Spinal cord (tissue), 10 donors: ENCODE results near the gene PDE1A. TPM values are rescaled to one million over a fixed set of nuclear protein-coding genes. Genes with fewer than 3 reads are reported as not detected.

Source experiments
- DNase-seq, 6 donors: peaks; one replicate each; pipeline versions ENCODE4 v3.0.0 to v3.0.0-alpha.2; 2013 to 2015; ENCODE audit warnings: low spot score in 6 of 6, low read depth in 4 of 6
- H3K27ac ChIP-seq: one replicate; pipeline ENCODE4 v1.5.1; 2013; ENCODE audit warnings: low read depth, low read length, control low read depth
- H3K27me3 ChIP-seq: one replicate; pipeline ENCODE4 v1.6.1; 2013; ENCODE audit warnings: low read length; ENCODE audit not compliant: control insufficient read depth, insufficient read depth
- H3K36me3 ChIP-seq: one replicate; pipeline ENCODE4 v1.6.1; 2013; ENCODE audit warnings: low read length; ENCODE audit not compliant: control insufficient read depth, insufficient read depth
- H3K4me1 ChIP-seq: one replicate; pipeline ENCODE4 v1.6.1; 2013; ENCODE audit warnings: low read length; ENCODE audit not compliant: control insufficient read depth, insufficient read depth
- H3K4me3 ChIP-seq: one replicate; pipeline ENCODE4 v1.5.1; 2013; ENCODE audit warnings: low read depth, low read length, control low read depth
- H3K9me3 ChIP-seq: one replicate; pipeline ENCODE4 v1.6.1; 2013; ENCODE audit warnings: low read length; ENCODE audit not compliant: control insufficient read depth, insufficient read depth
- WGBS: methylation state at CpG from one replicate; pipeline ENCODE4 v1.1.5; 2013; ENCODE audit warnings: missing lambda C conversion rate; ENCODE audit not compliant: insufficient coverage; 5-methylcytosine and 5-hydroxymethylcytosine counted together
- polyA plus RNA-seq, 2 donors: library from polyadenylated mRNA; unstranded; fragments of 120-200 nt; gene quantifications; one replicate each; pipeline ENCODE4 v1.2.1, GENCODE V29; 2013; ENCODE audit not compliant: insufficient read length in 2 of 2
- total RNA-seq, 2 donors: library from RNA; depleted of rRNA in 1 of 2; stranded (reverse); fragments of 120-200 nt in 1 of 2; fragments of >200 nt in 1 of 2; gene quantifications; one replicate each; pipeline versions ENCODE4 v1.2.3 to v1.2.4, GENCODE V29; 2013 to 2014
- donor health status: healthy.

The PDE1A gene
- total and polyA plus RNA-seq, 4 donors: 8.7 to 73.8 (median 23.3) TPM

DNA sequence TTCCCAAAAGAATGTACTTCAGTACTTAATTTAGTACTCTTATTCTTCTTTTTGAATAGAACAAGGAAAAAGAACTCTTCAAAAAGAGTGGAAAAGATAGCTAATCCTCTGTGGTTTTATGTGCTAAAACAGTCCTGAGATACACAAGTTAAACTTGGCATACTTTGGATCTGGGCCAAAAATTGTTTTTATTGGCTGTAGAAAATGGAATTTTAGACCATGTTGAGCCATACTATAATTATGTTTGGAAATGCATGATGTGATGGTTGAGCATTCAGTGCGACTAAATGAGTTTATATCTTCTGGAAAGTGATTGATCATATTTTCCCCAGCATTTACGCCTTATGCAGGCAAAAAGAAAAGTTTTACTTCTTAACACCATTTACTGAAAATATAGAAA is 18.0 kb upstream of the PDE1A start:
- Histone ChIP-seq H3K4me3 (no peak overlapping the region), H3K27me3 (no peaks in the 10 kb centered on the region), H3K36me3 (no peaks in the 10 kb centered on the region), H3K9me3 (no peaks in the 10 kb centered on the region), H3K27ac (no peak overlapping the region), H3K4me1 (no peaks in the 10 kb centered on the region)
- no CpG with 5 or more reads among the region's 2 CpGs for WGBS
- DNase-seq: peak in 1 of 6 donors; percentile 53

DNA sequence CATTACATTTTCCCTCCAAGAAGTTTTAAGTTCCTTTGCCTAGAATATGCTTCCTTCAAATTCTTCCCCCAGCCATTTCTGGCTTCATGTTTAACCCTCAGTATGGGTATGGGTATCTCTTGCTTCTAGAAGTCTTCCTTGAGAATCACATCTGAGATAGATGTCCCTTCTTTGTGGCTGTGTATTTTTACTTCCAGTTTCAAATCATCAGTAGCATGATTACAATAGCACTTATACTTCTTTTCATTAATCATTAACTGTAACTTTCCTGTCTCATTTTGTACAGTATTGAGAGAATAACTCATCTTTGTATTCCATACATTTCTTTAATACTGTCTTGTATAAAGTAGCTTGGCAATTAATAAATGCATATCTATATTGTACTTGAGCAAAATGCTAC is 17.3 kb upstream of the PDE1A start:
- no peaks in the 10 kb centered on the region for H3K9me3 ChIP-seq
- H3K4me3 ChIP-seq: no peak overlapping the region
- no peaks in the 10 kb centered on the region for H3K4me1 ChIP-seq
- H3K27ac ChIP-seq: no peak overlapping the region
- no peak for DNase-seq
- H3K27me3 ChIP-seq: no peaks in the 10 kb centered on the region
- no peaks in the 10 kb centered on the region for H3K36me3 ChIP-seq

DNA sequence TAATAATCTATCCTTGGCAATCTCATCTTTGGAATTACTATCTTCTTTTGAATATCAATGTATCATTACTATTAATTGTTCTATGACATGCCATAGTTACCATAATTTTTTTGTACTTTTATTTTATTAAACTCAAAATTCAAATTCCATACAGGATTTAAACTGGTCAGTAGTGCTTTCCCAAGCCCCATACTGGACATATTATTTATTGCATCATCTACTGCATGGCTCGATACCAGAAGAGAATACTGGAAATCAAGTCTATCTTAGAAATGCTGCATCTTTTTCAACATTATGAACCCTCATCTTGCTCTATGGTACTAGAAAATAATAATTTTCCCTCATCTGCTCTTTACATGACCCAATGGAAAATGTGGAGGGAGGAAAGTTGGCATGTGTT is 9.4 kb upstream of the PDE1A start:
- Histone ChIP-seq H3K9me3 (no peaks in the 10 kb centered on the region), H3K27ac (no peak overlapping the region), H3K27me3 (no peaks in the 10 kb centered on the region), H3K36me3 (no peaks in the 10 kb centered on the region), H3K4me1 (no peaks in the 10 kb centered on the region), H3K4me3 (no peak overlapping the region)
- no peak for DNase-seq
- 100% methylated on average over 1 of the region's 1 CpG for WGBS

DNA sequence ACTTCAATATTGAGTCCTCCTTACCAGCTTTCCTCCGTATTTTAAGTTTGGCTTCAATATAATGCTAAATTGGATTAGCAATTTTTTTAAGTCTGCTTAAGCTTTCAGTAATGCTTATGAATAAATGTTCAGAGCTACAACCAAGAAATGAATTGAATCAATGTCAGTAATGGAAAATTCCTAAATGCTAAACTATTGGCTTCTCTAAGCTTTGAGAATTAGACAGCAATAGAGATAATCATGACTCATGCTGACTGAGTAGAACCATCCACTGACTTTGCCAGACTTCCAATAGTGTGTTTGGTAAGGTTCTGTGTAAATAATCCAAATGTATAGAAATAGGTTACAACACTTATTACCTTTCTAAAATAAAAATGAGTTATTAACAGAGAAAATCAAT is 8.9 kb upstream of the PDE1A start:
- no CpG with 5 or more reads among the region's 1 CpG for WGBS
- Histone ChIP-seq H3K27ac (no peak overlapping the region), H3K27me3 (no peaks in the 10 kb centered on the region), H3K36me3 (no peaks in the 10 kb centered on the region), H3K4me1 (no peaks in the 10 kb centered on the region), H3K4me3 (no peak overlapping the region), H3K9me3 (no peaks in the 10 kb centered on the region)
- no peak for DNase-seq

DNA sequence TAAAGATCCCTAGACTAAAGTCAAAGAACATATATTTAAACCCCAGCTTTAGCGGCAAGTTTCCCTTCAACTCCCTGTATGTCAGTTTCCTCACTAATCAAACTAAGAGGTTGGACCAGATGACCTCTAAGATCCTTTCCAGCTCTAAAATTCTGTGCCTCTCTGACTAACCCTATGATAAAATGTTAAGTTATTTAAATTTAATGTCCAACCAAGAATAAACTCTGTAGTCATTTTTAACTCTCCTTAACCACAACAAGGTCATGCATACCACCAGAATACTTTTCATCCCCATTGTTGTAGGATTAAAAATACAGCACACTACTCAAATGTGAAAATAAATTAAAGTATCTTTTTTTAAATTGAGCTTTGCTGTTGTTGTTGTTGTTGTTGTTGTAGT is 5.2 kb upstream of the PDE1A start:
- no peaks in the 10 kb centered on the region for H3K36me3 ChIP-seq
- no peak for DNase-seq
- no peak overlapping the region for H3K4me3 ChIP-seq
- 100% methylated on average over 1 of the region's 1 CpG for WGBS
- H3K4me1 ChIP-seq: no peaks in the 10 kb centered on the region
- H3K9me3 ChIP-seq: no peaks in the 10 kb centered on the region
- no peaks in the 10 kb centered on the region for H3K27me3 ChIP-seq
- no peak overlapping the region for H3K27ac ChIP-seq

DNA sequence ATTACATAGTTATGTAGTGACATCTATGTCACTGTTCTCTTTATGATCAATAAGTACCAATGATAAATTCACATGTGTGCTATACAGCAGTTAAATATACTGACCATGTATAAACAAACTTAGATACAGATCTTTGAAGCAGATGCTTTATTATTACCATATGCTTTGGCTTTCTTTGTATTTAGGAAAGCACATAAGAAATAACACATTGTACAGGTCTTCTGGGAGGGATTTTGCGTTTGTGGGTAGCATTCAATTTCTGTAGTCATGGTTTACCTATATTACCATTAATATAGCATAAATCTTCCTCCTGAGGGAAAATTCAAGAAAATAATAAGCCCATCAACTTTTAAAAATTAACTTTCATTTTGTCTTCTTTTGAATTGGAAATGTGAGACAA is 1.6 kb upstream of the PDE1A start:
- Histone ChIP-seq H3K36me3 (no peaks in the 10 kb centered on the region), H3K4me3 (no peak overlapping the region), H3K27ac (peak overlapping the region; percentile 20), H3K4me1 (no peaks in the 10 kb centered on the region), H3K9me3 (no peaks in the 10 kb centered on the region), H3K27me3 (no peaks in the 10 kb centered on the region)
- no peak for DNase-seq
- WGBS: no CpG with 5 or more reads among the region's 1 CpG

DNA sequence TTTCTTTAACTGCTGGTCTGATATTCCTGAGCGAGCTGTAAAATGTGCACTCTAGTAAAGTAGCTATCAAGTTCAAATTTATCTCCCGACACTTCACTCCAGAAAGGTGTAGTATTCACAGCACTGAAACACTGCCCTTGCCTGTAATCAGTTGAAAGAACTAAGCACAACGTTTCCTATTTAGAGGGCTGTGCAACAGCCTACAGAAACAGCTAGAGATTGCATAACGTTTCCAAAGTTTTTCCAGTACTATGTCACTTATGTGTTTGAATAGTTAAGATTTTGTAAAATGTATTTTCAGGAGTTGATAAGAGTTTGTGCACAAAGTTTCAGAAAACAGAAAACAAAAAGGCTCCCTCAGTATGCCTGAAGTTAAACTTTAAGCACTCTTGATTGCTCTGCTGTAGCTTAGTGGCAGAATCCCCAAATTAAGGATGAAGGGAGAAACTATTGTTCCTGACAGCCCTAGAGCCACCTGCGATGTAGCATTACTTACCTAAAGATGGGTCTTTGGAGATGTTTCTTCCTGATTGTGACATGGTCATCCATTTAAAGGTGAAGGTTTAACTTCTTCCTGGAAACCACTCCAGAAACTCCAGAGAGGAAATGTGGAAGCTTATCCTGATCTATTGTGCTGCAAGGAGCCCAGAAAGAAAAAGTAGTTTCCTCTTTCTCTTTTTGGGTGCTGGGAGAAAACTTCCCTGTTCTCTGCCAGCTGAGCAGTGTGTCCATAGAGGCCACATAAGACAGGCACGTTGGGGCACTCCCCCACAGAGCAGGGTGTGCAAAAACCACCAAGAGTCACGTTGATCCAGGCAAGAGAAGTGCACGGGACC is 536 bp downstream of the PDE1A start:
- H3K4me3 ChIP-seq: peak overlapping the region; percentile 35
- WGBS: 67% methylated on average over 4 of the region's 8 CpGs

DNA sequence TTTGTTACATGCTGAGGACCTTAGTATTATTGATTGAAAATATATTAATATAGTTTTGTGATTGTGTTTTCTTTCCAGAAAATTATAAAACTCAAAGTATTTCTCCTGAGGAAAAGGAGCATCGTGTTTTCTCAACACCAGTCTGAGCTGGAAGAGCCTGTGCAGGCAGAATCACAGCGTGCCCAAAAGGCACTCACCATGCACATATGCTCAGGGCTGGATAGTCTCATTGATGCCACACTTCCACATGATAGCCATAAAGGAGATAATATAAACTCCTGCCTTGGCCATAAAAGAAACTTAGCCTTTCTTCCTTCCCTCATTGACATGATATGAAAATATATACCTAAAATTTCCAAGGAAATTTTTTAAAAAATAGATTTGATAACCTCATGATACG is 4.0 kb downstream of the PDE1A start:
- H3K27ac ChIP-seq: no peak overlapping the region
- H3K36me3 ChIP-seq: no peaks in the 10 kb centered on the region
- H3K27me3 ChIP-seq: no peaks in the 10 kb centered on the region
- H3K9me3 ChIP-seq: no peaks in the 10 kb centered on the region
- H3K4me1 ChIP-seq: no peaks in the 10 kb centered on the region
- WGBS: 90% methylated on average over 2 of the region's 3 CpGs
- DNase-seq: no peak
- no peak overlapping the region for H3K4me3 ChIP-seq

More for the DNA sequence above, 536 bp downstream of the PDE1A start:
- Histone ChIP-seq H3K27ac (peak overlapping the region; percentile 48), H3K4me1 (no peaks in the 10 kb centered on the region), H3K9me3 (no peaks in the 10 kb centered on the region), H3K36me3 (no peaks in the 10 kb centered on the region), H3K27me3 (no peaks in the 10 kb centered on the region)
- peak in 1 of 6 donors; percentile 25 for DNase-seq

DNA sequence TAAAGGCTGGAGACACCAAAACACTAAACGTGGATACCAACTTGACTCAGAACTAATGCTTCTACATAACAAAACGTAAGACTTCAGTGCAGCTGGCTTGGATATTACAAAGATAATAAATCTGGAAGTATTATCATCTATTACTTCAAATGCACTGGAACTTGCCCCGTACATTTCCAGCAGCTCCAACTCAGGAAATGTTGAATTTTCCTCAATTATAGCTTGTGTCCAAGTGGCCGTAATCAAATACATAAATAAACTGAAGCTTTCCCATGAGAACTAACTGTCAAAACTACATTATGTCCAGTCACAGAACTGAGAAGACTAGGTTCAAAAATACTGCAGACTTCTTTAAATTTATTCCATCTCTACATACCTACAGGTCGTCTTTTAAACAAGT is 6.2 kb downstream of the PDE1A start:
- no peaks in the 10 kb centered on the region for H3K9me3 ChIP-seq
- no peaks in the 10 kb centered on the region for H3K27me3 ChIP-seq
- WGBS: 88% methylated on average over 2 of the region's 5 CpGs
- DNase-seq: no peak
- no peaks in the 10 kb centered on the region for H3K36me3 ChIP-seq
- H3K27ac ChIP-seq: no peak overlapping the region
- H3K4me1 ChIP-seq: no peaks in the 10 kb centered on the region
- no peak overlapping the region for H3K4me3 ChIP-seq

DNA sequence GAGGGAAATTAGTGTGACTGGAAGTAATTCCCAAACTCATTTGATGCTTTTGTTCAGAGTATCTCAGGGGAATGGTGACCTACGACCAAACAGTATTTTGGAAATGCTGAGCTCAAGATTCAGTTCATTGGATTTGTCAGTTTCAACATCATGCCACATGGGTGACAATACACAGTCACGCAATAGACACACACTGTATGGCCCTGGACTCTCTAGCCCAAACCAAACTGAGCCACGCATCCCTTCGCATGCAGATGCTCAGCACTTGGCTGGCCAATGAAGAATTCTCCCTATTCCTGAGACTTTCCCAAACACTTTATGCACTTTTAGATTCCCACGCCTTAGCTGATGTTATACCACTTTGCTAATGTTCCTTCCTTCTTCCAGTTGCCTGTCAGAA is 10.0 kb downstream of the PDE1A start:
- no peak overlapping the region for H3K4me3 ChIP-seq
- H3K27ac ChIP-seq: no peak overlapping the region
- WGBS: 90% methylated on average over 5 of the region's 5 CpGs
- no peaks in the 10 kb centered on the region for H3K9me3 ChIP-seq
- no peaks in the 10 kb centered on the region for H3K4me1 ChIP-seq
- H3K36me3 ChIP-seq: no peaks in the 10 kb centered on the region
- H3K27me3 ChIP-seq: no peaks in the 10 kb centered on the region
- DNase-seq: no peak
